Calu3 (cell line): ENCODE data around the gene ERCC2. TPM values are rescaled to one million over a fixed set of nuclear protein-coding genes. Genes with fewer than 3 reads are reported as not detected.

Experiments
- BruUV-seq: library from RNA; stranded (reverse); fragments of 400-500 nt; replicated peaks from 2 replicates; lab custom pipeline; 2021; lab: Mats Ljungman, UMichigan
- CTCF ChIA-PET: fragments of 300-600 bp; sonication (Branson Sonifier 250); formaldehyde crosslinking; loops from one replicate; lab custom pipeline; 2022; ENCODE audit warnings: antibody characterized with exemption; lab: Charles Lee
- DNase-seq: peaks from one replicate; pipeline ENCODE4 v3.0.0; 2022
- H3K27ac Mint-ChIP-seq: one replicate; pipeline ENCODE4 v1.8.0; 2022; ENCODE audit warnings: mixed read lengths; ENCODE audit not compliant: unreplicated experiment
- H3K27me3 Mint-ChIP-seq: one replicate; pipeline ENCODE4 v1.8.0; 2022; ENCODE audit warnings: mixed read lengths; ENCODE audit not compliant: unreplicated experiment
- H3K36me3 Mint-ChIP-seq: one replicate; pipeline ENCODE4 v1.8.0; 2022; ENCODE audit warnings: mild to moderate bottlenecking, moderate library complexity, mixed read lengths; ENCODE audit not compliant: insufficient read depth, unreplicated experiment
- H3K4me1 Mint-ChIP-seq: one replicate; pipeline ENCODE4 v1.8.0; 2022; ENCODE audit warnings: mild to moderate bottlenecking, low read depth, mixed read lengths; ENCODE audit not compliant: unreplicated experiment
- H3K4me3 Mint-ChIP-seq: one replicate; pipeline ENCODE4 v1.8.0; 2022; ENCODE audit warnings: mild to moderate bottlenecking, low read depth, moderate library complexity, mixed read lengths; ENCODE audit not compliant: unreplicated experiment
- H3K9me3 Mint-ChIP-seq: one replicate; pipeline ENCODE4 v1.8.0; 2022; ENCODE audit warnings: low read depth, mixed read lengths; ENCODE audit not compliant: unreplicated experiment
- CTCF ChIP-seq: fragments of 200-600 bp; IDR thresholded peaks from one replicate; pipeline ENCODE4 v1.8.0; 2022; ENCODE audit warnings: antibody characterized with exemption; ENCODE audit not compliant: unreplicated experiment
- intact Hi-C: fragments of 100-400 bp; cut with micrococcal nuclease; formaldehyde crosslinking; loops from one replicate; pipeline ENCODE4 v1.10.0; 2022; ENCODE audit not compliant: unreplicated experiment
- total RNA-seq: library from RNA; stranded (reverse); gene quantifications from 2 replicates; pipeline ENCODE4 v1.2.3, GENCODE V29; 2022

ERCC2 gene
- total RNA-seq, 1 experiment from 2014 or later, result 56.4 TPM

DNA sequence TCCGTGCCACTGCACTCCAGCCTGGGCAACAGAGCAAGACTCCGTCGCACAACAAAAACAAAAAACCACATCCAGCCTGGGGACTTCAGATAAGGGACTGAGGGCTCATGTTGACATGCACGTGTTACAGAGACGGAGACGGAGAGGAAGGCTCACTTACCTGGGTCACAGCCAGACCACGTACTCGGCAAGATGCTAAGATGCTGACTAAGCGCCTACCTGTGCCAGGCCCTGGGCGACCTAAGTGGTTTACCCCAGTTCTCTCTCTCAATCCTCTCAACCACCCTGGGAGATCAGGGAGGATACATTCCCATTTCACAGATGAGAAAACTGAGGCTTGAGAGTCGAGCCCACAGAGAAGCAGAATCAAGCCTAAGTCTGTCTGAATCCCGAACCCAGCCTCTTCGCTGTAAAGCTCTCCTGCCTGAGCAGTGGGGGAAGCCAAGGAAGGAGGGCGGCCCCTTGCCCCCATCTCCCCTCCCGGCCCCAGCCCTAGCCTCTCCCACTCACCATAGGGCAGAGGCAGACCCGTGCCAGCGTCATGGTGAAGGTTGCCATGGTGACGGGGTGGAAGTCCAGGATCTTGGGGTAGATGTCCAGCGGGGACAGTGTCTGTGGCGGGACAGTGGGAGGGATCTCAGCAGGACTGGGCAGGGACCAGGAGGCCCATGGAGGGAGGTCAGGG lies 13.5 kb downstream of the ERCC2 start:
- Mint-ChIP-seq H3K4me3 (no peak overlapping the region), H3K27ac (no peak overlapping the region), H3K27me3 (no peaks in the 10 kb centered on the region), H3K9me3 (no peaks in the 10 kb centered on the region), H3K36me3 (peaks cover 54% of the 10 kb centered on the region), H3K4me1 (no peaks in the 10 kb centered on the region)
- no peak for DNase-seq
- CTCF ChIA-PET, result no interaction called here
- TF ChIP-seq CTCF, result no peak
- intact Hi-C loops, result no loop called here
- no TSS peak for BruUV-seq

GRCh38 chr19:45355910-45356309 lies 14.5 kb downstream of the ERCC2 start:
- BruUV-seq, result no TSS peak
- Mint-ChIP-seq H3K4me1 (no peaks in the 10 kb centered on the region), H3K36me3 (peaks cover 47% of the 10 kb centered on the region), H3K27me3 (no peaks in the 10 kb centered on the region), H3K9me3 (no peaks in the 10 kb centered on the region), H3K4me3 (no peak overlapping the region), H3K27ac (no peak overlapping the region)
- no peak for TF ChIP-seq CTCF
- DNase-seq, result no peak
- intact Hi-C loops, result no loop called here
- CTCF ChIA-PET, result no interaction called here

GRCh38 chr19:45355402-45355801 lies 15.0 kb downstream of the ERCC2 start:
- Mint-ChIP-seq H3K4me1 (no peaks in the 10 kb centered on the region), H3K27ac (no peak overlapping the region), H3K27me3 (no peaks in the 10 kb centered on the region), H3K36me3 (peaks cover 46% of the 10 kb centered on the region), H3K4me3 (no peak overlapping the region), H3K9me3 (no peaks in the 10 kb centered on the region)
- BruUV-seq, result no TSS peak
- TF ChIP-seq CTCF, result no peak
- intact Hi-C loops, result no loop called here
- no peak for DNase-seq
- CTCF ChIA-PET, result no interaction called here

DNA sequence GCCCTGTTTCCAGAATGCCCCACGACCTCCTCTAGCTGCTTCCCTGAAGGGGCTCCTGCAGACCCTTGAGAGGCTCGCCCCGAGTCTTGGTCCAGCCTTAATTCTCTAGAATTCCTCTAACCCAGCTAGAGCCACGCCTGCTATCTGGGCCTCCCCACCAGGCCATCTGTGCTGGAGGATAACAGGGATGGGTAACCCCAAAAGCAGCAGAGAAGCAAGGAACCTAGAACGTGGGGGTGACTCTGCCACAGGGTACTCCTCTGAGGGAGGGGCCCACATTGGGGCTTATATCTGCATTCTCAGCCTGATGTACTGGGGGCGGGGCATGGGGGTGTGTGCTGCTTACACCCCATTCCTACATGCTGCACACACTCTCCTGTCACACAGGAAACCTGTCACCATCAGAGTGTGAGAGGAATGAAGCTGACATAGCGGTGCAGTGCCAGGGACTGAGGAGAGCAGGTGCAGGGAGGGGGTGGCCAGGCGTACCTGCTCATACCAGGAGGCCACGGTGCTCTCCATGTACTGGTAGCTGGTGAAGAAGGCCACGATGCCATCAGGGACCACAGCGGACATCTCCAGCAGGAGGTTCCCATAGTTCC lies 16.0 kb downstream of the ERCC2 start:
- peaks cover 51% of the 10 kb centered on the region for H3K36me3 Mint-ChIP-seq
- no peak for DNase-seq
- CTCF ChIA-PET, result interaction anchor here (1.2 kb wide), 1 partner anchor 14 kb away, joined by 5 read pairs; no protein-coding TSS in a partner anchor
- H3K4me3 Mint-ChIP-seq, result no peak overlapping the region
- intact Hi-C loops, result no loop called here
- no peaks in the 10 kb centered on the region for H3K9me3 Mint-ChIP-seq
- TF ChIP-seq CTCF, result no peak
- H3K4me1 Mint-ChIP-seq, result no peaks in the 10 kb centered on the region
- H3K27ac Mint-ChIP-seq, result no peak overlapping the region
- H3K27me3 Mint-ChIP-seq, result no peaks in the 10 kb centered on the region
- no TSS peak for BruUV-seq
